Measurements from ENCODE around the gene PFDN4. TPM values are rescaled to one million over a fixed set of nuclear protein-coding genes. Genes with fewer than 3 reads are reported as not detected.

Gene PFDN4
- 37.0 and 45.4 TPM in 2 replicates for total RNA-seq (2022)
- percentile 85 among the genes with signal in this experiment for Bru-seq, nascent RNA
- BruChase-seq, experiment 1, labeled RNA remaining after a 6-hour chase: percentile 83 among the genes with signal in this experiment
- BruChase-seq, experiment 2, labeled RNA remaining after a 2-hour chase: percentile 71 among the genes with signal in this experiment
- long read RNA-seq, transcript PFDN4-201 (4 exons, 1,462 nt): major isoform, 175 of 182 reads
- long read RNA-seq, partial matches to known transcripts: 7 of 182 reads
- long read RNA-seq, other reads (novel, unspliced or antisense): 0 of 182 reads

DNA sequence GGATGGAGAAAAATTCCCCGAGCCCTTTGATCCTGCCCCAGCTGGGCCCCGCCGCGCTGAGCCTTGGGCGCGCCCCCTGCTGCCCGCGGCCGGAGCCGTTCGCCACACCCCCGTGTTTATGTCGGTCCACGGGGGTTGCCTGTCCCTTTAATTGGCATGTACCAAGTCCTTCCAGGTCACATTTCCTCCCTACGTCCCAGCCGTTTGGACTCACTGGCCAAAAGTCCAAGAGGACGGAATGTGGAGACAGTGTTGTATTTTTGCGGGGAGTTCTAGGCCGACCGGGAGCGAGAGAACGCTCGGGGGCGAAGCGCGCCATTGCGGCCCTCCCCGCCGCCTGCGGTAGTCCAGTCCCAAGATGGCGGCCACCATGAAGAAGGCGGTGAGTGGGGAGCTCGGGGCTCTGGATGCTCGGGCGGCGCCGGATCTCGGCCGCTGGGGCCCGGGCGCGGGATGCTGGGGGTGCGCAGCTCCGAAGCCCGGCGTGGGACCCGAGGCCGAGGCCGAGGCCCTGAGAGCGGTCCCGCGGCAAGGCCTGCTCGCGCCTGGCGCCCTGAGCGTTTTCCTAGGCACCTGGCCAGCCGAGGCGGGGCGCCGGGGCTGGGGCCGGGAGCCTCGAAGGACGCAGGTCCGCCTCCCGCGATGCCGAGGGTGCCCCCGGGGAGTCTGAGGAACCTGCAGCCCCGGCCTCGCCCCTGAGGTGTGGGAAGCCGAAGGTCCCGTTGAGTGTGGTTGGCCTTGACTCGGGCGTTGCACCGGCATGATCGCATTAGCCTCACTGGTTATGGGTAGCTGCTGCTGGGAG is at the start of gene PFDN4:
TSS of gene PFDN4 (plus strand) at position 345 of the 805 bp plus-strand sequence. CDS start at position 359, 14 bp downstream.
- Mint-ChIP-seq H3K9me3 (ENCODE audit: unreplicated experiment) (no peaks in the 10 kb centered on the region), H3K27ac (ENCODE audit: low read depth, unreplicated experiment) (peak within 1 kb of the TSS; percentile 100), H3K4me3 (ENCODE audit: unreplicated experiment) (peak within 1 kb of the TSS; percentile 76), H3K36me3 (ENCODE audit: insufficient read depth, unreplicated experiment) (peaks cover 6% of the 10 kb centered on the region), H3K4me1 (ENCODE audit: insufficient read depth, unreplicated experiment) (peaks cover 16% of the 10 kb centered on the region), H3K27me3 (ENCODE audit: insufficient read depth, unreplicated experiment) (no peaks in the 10 kb centered on the region)
- ChIA-PET POLR2A (interaction anchor here (0.5 to 2.8 kb wide), 43 partner anchors 9 to 633 kb away, joined by 3 to 27 read pairs (median 4); no protein-coding TSS in a partner anchor), CTCF (interaction anchor here (0.5 to 26.8 kb wide), 46 partner anchors 9 to 677 kb away, joined by 3 to 1436 read pairs (median 4); no protein-coding TSS in a partner anchor)
- BruUV-seq (replicated peaks): no TSS peak
- intact Hi-C loops (cut with micrococcal nuclease): no loop called here
- TF ChIP-seq, protein P1, sequence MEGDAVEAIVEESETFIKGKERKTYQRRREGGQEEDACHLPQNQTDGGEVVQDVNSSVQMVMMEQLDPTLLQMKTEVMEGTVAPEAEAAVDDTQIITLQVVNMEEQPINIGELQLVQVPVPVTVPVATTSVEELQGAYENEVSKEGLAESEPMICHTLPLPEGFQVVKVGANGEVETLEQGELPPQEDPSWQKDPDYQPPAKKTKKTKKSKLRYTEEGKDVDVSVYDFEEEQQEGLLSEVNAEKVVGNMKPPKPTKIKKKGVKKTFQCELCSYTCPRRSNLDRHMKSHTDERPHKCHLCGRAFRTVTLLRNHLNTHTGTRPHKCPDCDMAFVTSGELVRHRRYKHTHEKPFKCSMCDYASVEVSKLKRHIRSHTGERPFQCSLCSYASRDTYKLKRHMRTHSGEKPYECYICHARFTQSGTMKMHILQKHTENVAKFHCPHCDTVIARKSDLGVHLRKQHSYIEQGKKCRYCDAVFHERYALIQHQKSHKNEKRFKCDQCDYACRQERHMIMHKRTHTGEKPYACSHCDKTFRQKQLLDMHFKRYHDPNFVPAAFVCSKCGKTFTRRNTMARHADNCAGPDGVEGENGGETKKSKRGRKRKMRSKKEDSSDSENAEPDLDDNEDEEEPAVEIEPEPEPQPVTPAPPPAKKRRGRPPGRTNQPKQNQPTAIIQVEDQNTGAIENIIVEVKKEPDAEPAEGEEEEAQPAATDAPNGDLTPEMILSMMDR (IDR thresholded peaks at IDR 0.05; ENCODE audit: unreplicated experiment): peak; percentile 73
- peak; percentile 85 for DNase-seq (ENCODE audit: unreplicated experiment)

- BruUV-seq (replicated peaks): no TSS peak
- CTCF ChIA-PET: interaction anchor here (0.8 to 1.1 kb wide), 2 partner anchors 40 to 50 kb away, joined by 3 read pairs; no protein-coding TSS in a partner anchor
- intact Hi-C loops (cut with micrococcal nuclease): no loop called here
- DNase-seq (ENCODE audit: unreplicated experiment): no peak
- Mint-ChIP-seq H3K27me3 (ENCODE audit: insufficient read depth, unreplicated experiment) (no peaks in the 10 kb centered on the region), H3K4me1 (ENCODE audit: insufficient read depth, unreplicated experiment) (no peaks in the 10 kb centered on the region), H3K36me3 (ENCODE audit: insufficient read depth, unreplicated experiment) (no peaks in the 10 kb centered on the region), H3K27ac (ENCODE audit: low read depth, unreplicated experiment) (no peak overlapping the region), H3K4me3 (ENCODE audit: unreplicated experiment) (no peak overlapping the region), H3K9me3 (ENCODE audit: unreplicated experiment) (no peaks in the 10 kb centered on the region)
- TF ChIP-seq, protein P1 (IDR thresholded peaks at IDR 0.05; ENCODE audit: unreplicated experiment): no peak
- POLR2A ChIA-PET: interaction anchor here (0.9 to 1.5 kb wide), 2 partner anchors 8 to 10 kb away, joined by 3 to 9 read pairs; no protein-coding TSS in a partner anchor
Measured at GRCh38 chr20:54158226-54158625, 49.7 kb upstream of the PFDN4 start.

DNA sequence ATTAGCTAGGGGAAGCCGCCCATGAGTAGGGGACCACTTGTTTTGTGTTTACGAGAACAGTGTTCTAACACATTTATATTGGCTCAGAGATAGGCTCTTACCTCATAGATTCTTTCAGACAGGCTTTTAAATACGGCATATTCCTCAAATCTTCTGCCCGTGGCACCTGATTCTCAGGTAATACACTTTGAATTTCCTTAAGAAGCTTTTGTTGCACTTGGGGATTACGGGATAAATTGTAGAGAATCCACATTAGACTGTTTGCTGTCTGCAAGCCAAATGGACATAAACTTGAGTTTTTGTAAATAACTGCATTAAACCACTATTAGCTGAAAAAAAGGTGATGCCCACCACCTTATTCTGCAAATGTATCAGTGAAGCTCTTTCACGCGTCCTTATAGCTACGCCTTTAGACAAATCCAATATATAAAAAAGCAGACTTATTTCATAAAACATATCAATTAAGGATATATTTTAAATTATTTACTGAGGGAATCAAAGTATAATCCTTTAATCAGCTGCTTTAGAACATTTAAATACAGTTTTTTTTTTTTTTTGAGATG is 49.0 kb upstream of the PFDN4 start:
- ChIA-PET POLR2A (interaction anchor here (0.6 to 1.5 kb wide), 4 partner anchors 8 to 29 kb away, joined by 3 to 9 read pairs (median 3); no protein-coding TSS in a partner anchor), CTCF (interaction anchor here (0.8 to 1.1 kb wide), 2 partner anchors 39 to 50 kb away, joined by 3 read pairs; no protein-coding TSS in a partner anchor)
- TF ChIP-seq, protein P1 (IDR thresholded peaks at IDR 0.05; ENCODE audit: unreplicated experiment): no peak
- intact Hi-C loops (cut with micrococcal nuclease): no loop called here
- no peaks in the 10 kb centered on the region for H3K27me3 Mint-ChIP-seq (ENCODE audit: insufficient read depth, unreplicated experiment)
- no TSS peak for BruUV-seq (replicated peaks)
- DNase-seq (ENCODE audit: unreplicated experiment): no peak
- H3K27ac Mint-ChIP-seq (ENCODE audit: low read depth, unreplicated experiment): no peak overlapping the region
- no peaks in the 10 kb centered on the region for H3K4me1 Mint-ChIP-seq (ENCODE audit: insufficient read depth, unreplicated experiment)
- H3K4me3 Mint-ChIP-seq (ENCODE audit: unreplicated experiment): no peak overlapping the region
- no peaks in the 10 kb centered on the region for H3K9me3 Mint-ChIP-seq (ENCODE audit: unreplicated experiment)
- H3K36me3 Mint-ChIP-seq (ENCODE audit: insufficient read depth, unreplicated experiment): no peaks in the 10 kb centered on the region
